Ascending aorta (tissue), 2 donors: Measurements from ENCODE around the gene ZNF480. TPM values are rescaled to one million over a fixed set of nuclear protein-coding genes. Genes with fewer than 3 reads are reported as not detected.
A peak's percentile ranks its signal among the peaks of the same experiment; 100 is the strongest.
"Not testable (repeated sequence)": the region's sequence is repeated elsewhere in the genome, so short reads cannot be mapped to it uniquely, and the experiment has no call there.

ENCODE experiments used
- DNase-seq, 2 donors: peaks; one replicate each; pipeline ENCODE4 v3.0.0-alpha.2; 2019; ENCODE audit warnings: low spot score in 2 of 2
- H3K27ac ChIP-seq, 2 donors: fragments of 200-600 bp; sonication (generic); one replicate each; pipeline ENCODE4 v1.5.1; 2016 to 2017; ENCODE audit warnings: mild to moderate bottlenecking in 1 of 2
- H3K27me3 ChIP-seq: fragments of 200-600 bp; sonication (generic); one replicate; pipeline ENCODE4 v1.5.1; 2017
- H3K36me3 ChIP-seq, 2 donors: fragments of 200-600 bp; sonication (generic); one replicate each; pipeline ENCODE4 v1.5.1; 2016
- H3K4me1 ChIP-seq, 2 donors: fragments of 200-600 bp; sonication (generic); one replicate each; pipeline ENCODE4 v1.5.1; 2016 to 2017; ENCODE audit warnings: mild to moderate bottlenecking in 1 of 2
- H3K4me3 ChIP-seq, 2 donors: fragments of 200-600 bp; sonication (generic); one replicate each; pipeline ENCODE4 v1.5.1; 2016 to 2017; ENCODE audit warnings: mild to moderate bottlenecking in 1 of 2
- H3K9me3 ChIP-seq, 2 donors: fragments of 200-600 bp; sonication (generic); one replicate each; pipeline ENCODE4 v1.5.1; 2016
- CTCF ChIP-seq, 3 experiments: fragments of 200-600 bp in 2 of 3; fragments of 450-650 bp in 1 of 3; sonication (generic) in 2 of 3; IDR thresholded peaks; one replicate each; pipeline ENCODE4 v1.5.1; 2016 to 2019; ENCODE audit warnings: antibody characterized with exemption in 3 of 3, mild to moderate bottlenecking in 1 of 3, moderate library complexity in 1 of 3
- intact Hi-C: fragments of 100-400 bp; cut with DNase I; formaldehyde crosslinking; loops from one replicate; pipeline ENCODE4 v1.15.1; 2023
- total RNA-seq: library from RNA; depleted of rRNA; stranded (reverse); fragments of >200 nt; gene quantifications from one replicate; pipeline ENCODE4 v1.1.0, GENCODE V29; 2016

Gene ZNF480
- total RNA-seq, 1 donor from 2014 or later = 4.4 TPM

DNA sequence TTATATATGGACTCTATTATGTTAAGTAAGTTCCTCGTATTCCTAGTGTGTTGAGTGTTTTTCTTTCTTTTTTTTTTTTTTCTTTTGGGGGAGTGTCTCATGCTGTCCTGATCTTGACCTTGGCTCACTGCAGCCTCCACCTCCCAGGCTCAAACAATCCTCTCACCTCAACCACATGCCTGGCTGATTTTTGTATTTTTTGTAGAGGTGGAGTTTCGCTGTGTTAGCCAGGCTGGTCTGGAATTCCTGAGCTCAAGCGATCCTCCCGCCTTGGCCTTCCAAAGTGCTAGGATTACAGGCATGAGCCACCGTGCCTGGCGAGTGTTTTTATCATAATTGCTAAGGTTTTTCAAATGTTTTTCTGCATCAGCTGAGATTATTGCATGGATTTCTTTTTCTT is 10.7 kb upstream of the ZNF480 start:
- no peak for TF ChIP-seq CTCF (IDR thresholded peaks at IDR 0.05)
- Histone ChIP-seq H3K36me3 (peaks cover 78 to 90% of the 10 kb centered on the region in 2 donors), H3K4me1 (no peaks in the 10 kb centered on the region), H3K27me3 (no peaks in the 10 kb centered on the region), H3K4me3 (no peak overlapping the region), H3K9me3 (peaks cover 0 to 45% of the 10 kb centered on the region in 2 donors), H3K27ac (no peak overlapping the region)
- intact Hi-C loops = no loop called here
- no peak for DNase-seq

- H3K4me3 ChIP-seq = no peak overlapping the region
- H3K27ac ChIP-seq = no peak overlapping the region
- TF ChIP-seq CTCF (IDR thresholded peaks at IDR 0.05) = no peak
- no peaks in the 10 kb centered on the region for H3K27me3 ChIP-seq
- peaks cover 0 to 38% of the 10 kb centered on the region in 2 donors for H3K9me3 ChIP-seq
- peaks cover 46 to 58% of the 10 kb centered on the region in 2 donors for H3K36me3 ChIP-seq
- H3K4me1 ChIP-seq = no peaks in the 10 kb centered on the region
- DNase-seq = no peak
- intact Hi-C loops = no loop called here
These were observed 5.2 kb upstream of the ZNF480 start for GRCh38 chr19:52291781-52292180.

DNA sequence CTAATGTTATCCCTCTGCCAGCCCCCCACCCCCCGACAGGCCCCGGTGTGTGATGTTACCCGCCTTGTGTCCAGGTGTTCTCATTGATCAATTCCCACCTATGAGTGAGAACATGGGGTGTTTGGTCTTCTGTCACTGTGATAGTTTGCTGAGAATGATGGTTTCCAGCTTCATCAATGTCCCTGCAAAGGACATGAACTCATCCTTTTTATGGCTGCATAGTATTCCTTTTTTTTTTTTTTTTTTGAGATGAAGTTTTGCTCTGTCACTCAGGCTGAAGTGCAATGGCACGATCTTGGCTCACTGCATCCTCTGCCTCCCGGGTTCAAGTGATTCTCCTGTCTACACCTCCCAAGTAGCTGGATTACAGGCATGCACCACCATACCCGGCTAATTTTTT is 4.0 kb upstream of the ZNF480 start:
- H3K27me3 ChIP-seq, H3K4me1 ChIP-seq, intact Hi-C loops, DNase-seq, H3K27ac ChIP-seq, H3K4me3 ChIP-seq: not testable (repeated sequence)
- peaks cover 38 to 51% of the 10 kb centered on the region in 2 donors for H3K36me3 ChIP-seq
- H3K9me3 ChIP-seq = peaks cover 0 to 33% of the 10 kb centered on the region in 2 donors

DNA sequence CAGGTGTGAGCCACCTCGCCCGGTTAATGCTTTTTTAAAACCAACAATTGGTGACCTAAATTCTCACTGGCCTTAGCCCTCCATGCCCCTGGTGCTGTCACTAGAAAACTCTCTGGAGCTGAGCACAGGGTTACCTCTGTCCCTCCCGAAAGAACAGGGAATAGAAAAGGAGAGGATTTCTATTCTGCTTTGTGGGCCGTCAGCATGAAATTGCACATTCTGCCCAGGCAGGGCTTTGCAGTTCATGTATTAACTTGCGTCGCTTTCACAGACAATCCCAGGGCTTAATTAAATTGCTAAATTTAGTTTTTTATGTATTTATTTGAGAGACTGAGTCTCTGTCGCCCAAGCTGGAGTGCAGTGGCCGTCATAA is 583 bp upstream of the ZNF480 start:
- H3K27me3 ChIP-seq = no peaks in the 10 kb centered on the region
- peak overlapping the region; percentile 71 to 72 for H3K27ac ChIP-seq
- intact Hi-C loops = loop anchor here (2.0 kb wide), 2 partner anchors 158 to 600 kb away; partner anchors contain the start of genes ZNF320 and ZNF616
- H3K9me3 ChIP-seq = peaks cover 0 to under 1% of the 10 kb centered on the region in 2 donors
- no peak for TF ChIP-seq CTCF (IDR thresholded peaks at IDR 0.05)
- H3K36me3 ChIP-seq = peaks cover 19 to 31% of the 10 kb centered on the region in 2 donors
- DNase-seq = no peak
- peaks cover 0 to 4% of the 10 kb centered on the region in 2 donors for H3K4me1 ChIP-seq
- peak overlapping the region; percentile 56 to 84 for H3K4me3 ChIP-seq

GRCh38 chr19:52297601-52298364 is 814 bp downstream of the ZNF480 start:
- no peak for DNase-seq
- intact Hi-C loops = loop anchor here (1.0 to 2.0 kb wide), 4 partner anchors 28 to 599 kb away; partner anchors contain the start of genes ZNF320, ZNF616, ZNF766 and ZNF841
- Histone ChIP-seq H3K36me3 (peaks cover 24 to 33% of the 10 kb centered on the region in 2 donors), H3K4me3 (peak overlapping the region; percentile 77 to 84), H3K27ac (peak overlapping the region; percentile 91 to 94), H3K9me3 (peaks cover 0 to 10% of the 10 kb centered on the region in 2 donors), H3K27me3 (no peaks in the 10 kb centered on the region), H3K4me1 (peaks cover 0 to 4% of the 10 kb centered on the region in 2 donors)
- TF ChIP-seq CTCF (IDR thresholded peaks at IDR 0.05) = no peak

- Histone ChIP-seq H3K36me3 (peaks cover 76 to 95% of the 10 kb centered on the region in 2 donors), H3K27ac (no peak overlapping the region), H3K27me3 (no peaks in the 10 kb centered on the region), H3K9me3 (peaks cover 75 to 89% of the 10 kb centered on the region in 2 donors), H3K4me1 (no peaks in the 10 kb centered on the region), H3K4me3 (no peak overlapping the region)
- no peak for TF ChIP-seq CTCF (IDR thresholded peaks at IDR 0.05)
- intact Hi-C loops = no loop called here
- no peak for DNase-seq
These were observed 10.3 kb downstream of the ZNF480 start for GRCh38 chr19:52307275-52307674.
